K562 (cell line): ENCODE measurements around the gene PLSCR3. TPM values are rescaled to one million over a fixed set of nuclear protein-coding genes. Genes with fewer than 3 reads are reported as not detected.

ENCODE experiments used
- ATAC-seq: fragments of 200-7000 bp; cut with Tn5 transposase; 3 replicates; pipeline ENCODE4 v1.9.1; 2020; ENCODE audit warnings: moderate library complexity
- BruUV-seq: library from RNA; stranded (reverse); fragments of 400-500 nt; replicated peaks from 2 replicates; lab custom pipeline; 2021; lab: Mats Ljungman, UMichigan
- CTCF ChIA-PET: fragments of 300-600 bp; formaldehyde crosslinking; extraction: SDS; loops from one replicate; lab custom pipeline; 2021; ENCODE audit warnings: low intra/inter-chr PET ratio; lab: Yijun Ruan, JAX
- POLR2A ChIA-PET: fragments of 300-600, 350-650 bp; sonication (Branson Sonifier 250); formaldehyde crosslinking; extraction: SDS; loops from one replicate; lab custom pipeline; 2021; ENCODE audit warnings: antibody characterized with exemption, inconsistent platforms; lab: Yijun Ruan, JAX
- DNase-seq, 4 experiments: peaks; one replicate each; pipeline versions ENCODE4 v3.0.0 to v3.0.0-alpha.2; 2011 to 2018; ENCODE audit warnings: low spot score in 3 of 4, mixed read lengths in 3 of 4; ENCODE audit errors: extremely low read depth in 1 of 4
- FAIRE-seq: peaks from 2 replicates; lab custom pipeline; 2011; peaks lifted over from hg19 to GRCh38; lab: Jason Lieb, UNC
- H2AFZ ChIP-seq: 2 replicates; pipeline ENCODE4 v1.6.0; 2011; ENCODE audit warnings: low read depth, low read length, control low read depth, inconsistent platforms
- H3K27ac ChIP-seq: fragments of 200-600 bp; 3 replicates; pipeline ENCODE4 v1.8.0; 2011; ENCODE audit warnings: low read depth, mild to moderate bottlenecking, control low read depth, inconsistent platforms, low read length, moderate library complexity, mixed read lengths; ENCODE audit errors: extremely low read depth
- H3K27me3 ChIP-seq, 2 experiments: fragments of 300-600 bp in 1 of 2; 2 replicates in 1 of 2; 3 replicates in 1 of 2; pipeline versions ENCODE4 v1.6.0 to v1.8.0; 2011; ENCODE audit warnings: inconsistent platforms in 2 of 2, low read length in 2 of 2, mild to moderate bottlenecking in 1 of 2, mixed read lengths in 1 of 2, moderate library complexity in 1 of 2; ENCODE audit not compliant: control insufficient read depth in 2 of 2, insufficient read depth in 2 of 2
- H3K36me3 ChIP-seq: fragments of 300-600 bp; 3 replicates; pipeline ENCODE4 v1.8.0; 2011; ENCODE audit warnings: mild to moderate bottlenecking, low read length, inconsistent platforms; ENCODE audit not compliant: control insufficient read depth, insufficient read depth
- H3K4me1 ChIP-seq, 2 experiments: fragments of 200-600 bp in 1 of 2; replicated peaks in 1 of 2; 2 replicates in 1 of 2; 3 replicates in 1 of 2; pipeline versions ENCODE4 v1.5.1 to v1.8.0; 2011; ENCODE audit warnings: inconsistent platforms in 2 of 2, low read length in 2 of 2, mild to moderate bottlenecking in 1 of 2, mixed read lengths in 1 of 2, moderate library complexity in 1 of 2; ENCODE audit not compliant: control insufficient read depth in 2 of 2, insufficient read depth in 2 of 2
- H3K4me2 ChIP-seq: 2 replicates; pipeline ENCODE4 v1.6.1; 2011; ENCODE audit warnings: low read length, control low read depth, inconsistent platforms, mixed read lengths; ENCODE audit not compliant: insufficient read depth
- H3K4me3 ChIP-seq: fragments of 200-600 bp; sonication (generic), shearing (Covaris generic); 2 replicates; pipeline ENCODE4 v1.5.1; 2016; ENCODE audit warnings: control low read depth, inconsistent platforms
- H3K79me2 ChIP-seq: fragments of 200-600 bp; 3 replicates; pipeline ENCODE4 v1.8.0; 2011; ENCODE audit warnings: low read length, inconsistent platforms; ENCODE audit not compliant: control insufficient read depth, insufficient read depth
- H3K9ac ChIP-seq, 2 experiments: 2 replicates each; pipeline versions ENCODE4 v1.6.0 to v1.6.1; 2011; ENCODE audit warnings: low read depth in 2 of 2, low read length in 2 of 2, control low read depth in 1 of 2, inconsistent platforms in 1 of 2, mild to moderate bottlenecking in 1 of 2, mixed read lengths in 1 of 2; ENCODE audit not compliant: insufficient read depth in 1 of 2
- H3K9me1 ChIP-seq: one replicate; pipeline ENCODE4 v1.6.0; 2011; ENCODE audit warnings: inconsistent platforms, mild to moderate bottlenecking, low read length, moderate library complexity; ENCODE audit not compliant: control insufficient read depth, insufficient read depth
- H3K9me3 ChIP-seq: replicated peaks from 2 replicates; pipeline ENCODE4 v1.5.1; 2011; ENCODE audit warnings: low read depth, low read length, inconsistent platforms; ENCODE audit not compliant: control insufficient read depth, insufficient read depth
- H4K20me1 ChIP-seq: replicated peaks from 2 replicates; pipeline ENCODE4 v1.6.1; 2011; ENCODE audit warnings: low read length, inconsistent platforms, mixed read lengths; ENCODE audit not compliant: control insufficient read depth, insufficient read depth
- C11orf30 ChIP-seq: fragments of 450-650 bp; IDR thresholded peaks from 2 replicates; pipeline ENCODE4 v1.6.1; 2016; ENCODE audit warnings: low read depth, mild to moderate bottlenecking
- CHD1 ChIP-seq: fragments of 200-600 bp; sonication (generic); IDR thresholded peaks from one replicate; pipeline ENCODE4 v1.6.1; 2012; ENCODE audit warnings: mild to moderate bottlenecking, moderate library complexity, low read length, inconsistent platforms
- HMG20B ChIP-seq: fragments of 250-450 bp; sonication (Bioruptor Pico); IDR thresholded peaks from 2 replicates; pipeline ENCODE4 v1.5.0; 2021; ENCODE audit warnings: mild to moderate bottlenecking
- WGBS: fragments of 100-300 bp; shearing (Covaris generic); methylation state at CpG from one replicate; pipeline ENCODE4 v1.1.6; 2016; ENCODE audit warnings: low coverage, mixed read lengths; ENCODE audit not compliant: insufficient coverage; ENCODE audit errors: missing lambda C conversion rate; 5-methylcytosine and 5-hydroxymethylcytosine counted together
- in situ Hi-C: fragments of 300-500 bp; cut with MboI; formaldehyde crosslinking; loops from 4 replicates; pipeline ENCODE4 v1.15.0; 2018; ENCODE audit warnings: inconsistent platforms, mixed read lengths
- intact Hi-C: fragments of 100-400 bp; cut with micrococcal nuclease; formaldehyde crosslinking; loops from 2 replicates; pipeline ENCODE4 v1.14.2; 2022
- polyA plus RNA-seq, 8 experiments: library from polyadenylated mRNA; depleted of rRNA in 4 of 8; stranded (reverse) in 5 of 8; unstranded in 3 of 8; fragments of >200 nt; fragmentation: Nextera tagmentation in 2 of 8; fragmentation: Illumina TruSeq in 1 of 8; extraction: Ambion mirVana in 2 of 8; extraction: Trizol in 1 of 8; gene quantifications; 2 replicates each; pipeline versions ENCODE4 v1.2.1 to v1.2.3, GENCODE V29; 2011 to 2014; ENCODE audit warnings: inconsistent platforms in 1 of 8, missing spikeins in 1 of 8
- total RNA-seq, 7 experiments: library from RNA; depleted of rRNA in 6 of 7; stranded (reverse); fragments of >200 nt in 6 of 7; fragmentation: Illumina TruSeq in 2 of 7; extraction: Trizol in 2 of 7; gene quantifications; 2 replicates each; pipeline versions ENCODE4 v1.2.1 to v1.2.3, GENCODE V29; 2011 to 2021; ENCODE audit warnings: low replicate concordance in 1 of 7
- TF ChIP-seq, protein P1 (sequence below): fragments of 450-650 bp; IDR thresholded peaks from 2 replicates; pipeline ENCODE4 v1.6.1; 2016; ENCODE audit warnings: mild to moderate bottlenecking
- TF ChIP-seq, protein P2 (sequence below), 2 experiments: fragments of 450-650 bp in 1 of 2; sonication (generic) in 1 of 2; formaldehyde crosslinking in 1 of 2; IDR thresholded peaks in 1 of 2; conservative IDR thresholded peaks in 1 of 2; 2 replicates each; pipeline versions ENCODE4 v1.6.1 to v1.8.1; 2016 to 2023; ENCODE audit warnings: mild to moderate bottlenecking in 2 of 2, moderate library complexity in 2 of 2, inconsistent platforms in 1 of 2, missing genetic modification reagents in 1 of 2

Gene PLSCR3
- total and polyA plus RNA-seq, 9 of the 15 experiments (the other 6 are each of a cell fraction or from before 2014, with no cell fraction given) = 3.2 to 16.8 (median 4.5) TPM

DNA sequence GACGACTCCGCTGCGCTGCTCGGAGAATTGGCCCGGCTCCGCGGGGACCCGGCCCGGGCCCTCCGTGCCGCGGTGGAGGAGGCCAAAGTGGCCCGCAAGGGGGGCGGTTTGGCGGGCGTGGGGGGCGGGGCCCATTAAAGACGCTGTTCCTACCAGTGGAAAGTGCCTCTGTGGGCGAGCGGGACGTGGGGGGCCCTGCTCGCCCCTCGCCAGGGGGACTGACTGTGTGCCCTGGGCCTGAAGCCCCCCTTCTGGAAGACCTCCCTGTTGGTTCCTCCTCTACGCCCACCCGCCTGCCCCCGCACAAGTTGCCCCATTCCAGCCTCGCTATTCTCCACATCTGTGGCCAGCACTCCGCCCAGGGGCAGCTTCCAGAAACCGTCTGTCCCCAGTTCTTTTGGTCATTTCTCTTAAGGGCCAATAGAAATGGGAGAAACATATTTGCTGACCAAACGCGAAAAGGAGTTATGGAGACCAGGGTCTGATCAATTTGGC, 43.1 kb upstream of the PLSCR3 start:
- Histone ChIP-seq H3K4me2 (peak overlapping the region; percentile 76; the same call in 1 of the 2 replicates), H3K27me3 (no peaks in the 10 kb centered on the region), H3K4me3 (no peak overlapping the region), H3K27ac (no peak overlapping the region), H4K20me1 (no peaks in the 10 kb centered on the region), H3K79me2 (peaks cover 7% of the 10 kb centered on the region; the same call in 2 of the 3 replicates), H2AFZ (no peak overlapping the region), H3K4me1 (peaks cover 17 to 63% of the 10 kb centered on the region in 2 experiments; a peak in 4 of 5 replicates), H3K9ac (peak overlapping the region in 1 of 2 experiments; percentile 68; a peak in 1 of 4 replicates), H3K9me1 (peaks cover 3% of the 10 kb centered on the region), H3K36me3 (no peaks in the 10 kb centered on the region), H3K9me3 (no peaks in the 10 kb centered on the region)
- ATAC-seq (no peak), FAIRE-seq (no peak), DNase-seq (no peak)
- intact Hi-C loops (loop anchor here (5.0 kb wide), 2 partner anchors 35 to 45 kb away; partner anchors contain the start of genes POLR2A, SLC35G6 and TMEM256), in situ Hi-C loops (no loop called here)
- POLR2A ChIA-PET = interaction anchor here (1.0 to 4.2 kb wide), 3 partner anchors 16 to 84 kb away, joined by 3 to 21 read pairs (median 3); partner anchors contain the start of gene POLR2A
- CTCF ChIA-PET = no interaction called here
- no TSS peak for BruUV-seq
- 58% methylated on average over 3 of the region's 31 CpGs for WGBS
- TF ChIP-seq CHD1 = no peak
- 0 out of 2 replicates have a peak, but pooled peaks have one; percentile 6 for TF ChIP-seq C11orf30
- TF ChIP-seq, all 486 proteins: peak for 1

- peak overlapping the region; percentile 64 for H3K4me3 ChIP-seq
- TF ChIP-seq, protein P1, sequence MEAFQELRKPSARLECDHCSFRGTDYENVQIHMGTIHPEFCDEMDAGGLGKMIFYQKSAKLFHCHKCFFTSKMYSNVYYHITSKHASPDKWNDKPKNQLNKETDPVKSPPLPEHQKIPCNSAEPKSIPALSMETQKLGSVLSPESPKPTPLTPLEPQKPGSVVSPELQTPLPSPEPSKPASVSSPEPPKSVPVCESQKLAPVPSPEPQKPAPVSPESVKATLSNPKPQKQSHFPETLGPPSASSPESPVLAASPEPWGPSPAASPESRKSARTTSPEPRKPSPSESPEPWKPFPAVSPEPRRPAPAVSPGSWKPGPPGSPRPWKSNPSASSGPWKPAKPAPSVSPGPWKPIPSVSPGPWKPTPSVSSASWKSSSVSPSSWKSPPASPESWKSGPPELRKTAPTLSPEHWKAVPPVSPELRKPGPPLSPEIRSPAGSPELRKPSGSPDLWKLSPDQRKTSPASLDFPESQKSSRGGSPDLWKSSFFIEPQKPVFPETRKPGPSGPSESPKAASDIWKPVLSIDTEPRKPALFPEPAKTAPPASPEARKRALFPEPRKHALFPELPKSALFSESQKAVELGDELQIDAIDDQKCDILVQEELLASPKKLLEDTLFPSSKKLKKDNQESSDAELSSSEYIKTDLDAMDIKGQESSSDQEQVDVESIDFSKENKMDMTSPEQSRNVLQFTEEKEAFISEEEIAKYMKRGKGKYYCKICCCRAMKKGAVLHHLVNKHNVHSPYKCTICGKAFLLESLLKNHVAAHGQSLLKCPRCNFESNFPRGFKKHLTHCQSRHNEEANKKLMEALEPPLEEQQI = no peak
- TF ChIP-seq, protein P2, sequence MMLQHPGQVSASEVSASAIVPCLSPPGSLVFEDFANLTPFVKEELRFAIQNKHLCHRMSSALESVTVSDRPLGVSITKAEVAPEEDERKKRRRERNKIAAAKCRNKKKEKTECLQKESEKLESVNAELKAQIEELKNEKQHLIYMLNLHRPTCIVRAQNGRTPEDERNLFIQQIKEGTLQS (IDR thresholded peaks at IDR 0.05) = peak; percentile 34; the same call in 1 of the 2 replicates
- TF ChIP-seq, protein P2 (CRISPR knock-in tag; conservative IDR thresholded peaks at IDR 0.05) = no peak
- TF ChIP-seq HMG20B = no peak
These were observed 42.4 kb upstream of the PLSCR3 start for GRCh38 chr17:7436556-7437368.

More at GRCh38 chr17:7436556-7437368, 42.4 kb upstream of the PLSCR3 start:
- Histone ChIP-seq H4K20me1 (no peaks in the 10 kb centered on the region), H3K9me3 (no peaks in the 10 kb centered on the region), H3K4me2 (peak overlapping the region; percentile 90), H3K9ac (peak overlapping the region; percentile 64 to 90), H3K27me3 (no peaks in the 10 kb centered on the region), H3K27ac (peak overlapping the region; percentile 75; the same call in 2 of the 3 replicates), H3K79me2 (peaks cover 7% of the 10 kb centered on the region; the same call in 2 of the 3 replicates), H3K4me1 (peaks cover 17 to 60% of the 10 kb centered on the region in 2 experiments; a peak in 4 of 5 replicates), H3K36me3 (no peaks in the 10 kb centered on the region), H3K9me1 (peaks cover 2% of the 10 kb centered on the region), H2AFZ (no peak overlapping the region)
- in situ Hi-C loops = no loop called here
- BruUV-seq = no TSS peak
- DNase-seq (no peak), ATAC-seq (no peak), FAIRE-seq (no peak)
- 96% methylated on average over 14 of the region's 92 CpGs for WGBS
- intact Hi-C loops = loop anchor here (5.0 kb wide), 2 partner anchors 34 to 46 kb away; partner anchors contain the start of genes POLR2A, SLC35G6 and TMEM256
- ChIA-PET CTCF (no interaction called here), POLR2A (interaction anchor here (4.2 kb wide), 1 partner anchor 48 kb away, joined by 21 read pairs; the partner anchor contains the start of gene POLR2A)
